Measurements from ENCODE around the gene CADPS2. TPM values are rescaled to one million over a fixed set of nuclear protein-coding genes. Genes with fewer than 3 reads are reported as not detected.

Gene CADPS2
- total and polyA plus RNA-seq, 10 of the 15 experiments (the other 5 are each of a cell fraction or from before 2014, with no cell fraction given), result 0.05 to 7.5 (median 0.25) TPM

- TF ChIP-seq, protein P1, sequence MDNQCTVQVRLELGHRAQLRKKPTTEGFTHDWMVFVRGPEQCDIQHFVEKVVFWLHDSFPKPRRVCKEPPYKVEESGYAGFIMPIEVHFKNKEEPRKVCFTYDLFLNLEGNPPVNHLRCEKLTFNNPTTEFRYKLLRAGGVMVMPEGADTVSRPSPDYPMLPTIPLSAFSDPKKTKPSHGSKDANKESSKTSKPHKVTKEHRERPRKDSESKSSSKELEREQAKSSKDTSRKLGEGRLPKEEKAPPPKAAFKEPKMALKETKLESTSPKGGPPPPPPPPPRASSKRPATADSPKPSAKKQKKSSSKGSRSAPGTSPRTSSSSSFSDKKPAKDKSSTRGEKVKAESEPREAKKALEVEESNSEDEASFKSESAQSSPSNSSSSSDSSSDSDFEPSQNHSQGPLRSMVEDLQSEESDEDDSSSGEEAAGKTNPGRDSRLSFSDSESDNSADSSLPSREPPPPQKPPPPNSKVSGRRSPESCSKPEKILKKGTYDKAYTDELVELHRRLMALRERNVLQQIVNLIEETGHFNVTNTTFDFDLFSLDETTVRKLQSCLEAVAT (IDR thresholded peaks at IDR 0.05), result no peak
- no peak for TF ChIP-seq EP300 (IDR thresholded peaks at IDR 0.05; ENCODE audit: borderline replicate concordance in 1 of 2, control insufficient read depth in 1 of 2, low read depth in 2 of 2, low read length in 2 of 2)
- TF ChIP-seq MAX (IDR thresholded peaks at IDR 0.05; ENCODE audit: low read depth, low read length), result no peak
- TF ChIP-seq CREM (IDR thresholded peaks at IDR 0.05; ENCODE audit: low read depth), result no peak
- no peak for TF ChIP-seq RB1 (IDR thresholded peaks at IDR 0.05; ENCODE audit: borderline replicate concordance)
- no peak for TF ChIP-seq LARP7 (IDR thresholded peaks at IDR 0.05)
- peak; percentile 26; the same call in 1 of the 2 replicates for TF ChIP-seq SMC3 (IDR thresholded peaks at IDR 0.05; ENCODE audit: borderline replicate concordance, low read length)
- TF ChIP-seq, protein P2, sequence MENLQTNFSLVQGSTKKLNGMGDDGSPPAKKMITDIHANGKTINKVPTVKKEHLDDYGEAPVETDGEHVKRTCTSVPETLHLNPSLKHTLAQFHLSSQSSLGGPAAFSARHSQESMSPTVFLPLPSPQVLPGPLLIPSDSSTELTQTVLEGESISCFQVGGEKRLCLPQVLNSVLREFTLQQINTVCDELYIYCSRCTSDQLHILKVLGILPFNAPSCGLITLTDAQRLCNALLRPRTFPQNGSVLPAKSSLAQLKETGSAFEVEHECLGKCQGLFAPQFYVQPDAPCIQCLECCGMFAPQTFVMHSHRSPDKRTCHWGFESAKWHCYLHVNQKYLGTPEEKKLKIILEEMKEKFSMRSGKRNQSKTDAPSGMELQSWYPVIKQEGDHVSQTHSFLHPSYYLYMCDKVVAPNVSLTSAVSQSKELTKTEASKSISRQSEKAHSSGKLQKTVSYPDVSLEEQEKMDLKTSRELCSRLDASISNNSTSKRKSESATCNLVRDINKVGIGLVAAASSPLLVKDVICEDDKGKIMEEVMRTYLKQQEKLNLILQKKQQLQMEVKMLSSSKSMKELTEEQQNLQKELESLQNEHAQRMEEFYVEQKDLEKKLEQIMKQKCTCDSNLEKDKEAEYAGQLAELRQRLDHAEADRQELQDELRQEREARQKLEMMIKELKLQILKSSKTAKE (IDR thresholded peaks at IDR 0.05; ENCODE audit: low read depth, poor library complexity, severe bottlenecking), result no peak
- no peak for TF ChIP-seq WRNIP1 (IDR thresholded peaks at IDR 0.05; ENCODE audit: borderline replicate concordance, low read depth, low read length)
- no peak for TF ChIP-seq FOXM1 (IDR thresholded peaks at IDR 0.05; ENCODE audit: low read depth, low read length)
- TF ChIP-seq, protein P3, sequence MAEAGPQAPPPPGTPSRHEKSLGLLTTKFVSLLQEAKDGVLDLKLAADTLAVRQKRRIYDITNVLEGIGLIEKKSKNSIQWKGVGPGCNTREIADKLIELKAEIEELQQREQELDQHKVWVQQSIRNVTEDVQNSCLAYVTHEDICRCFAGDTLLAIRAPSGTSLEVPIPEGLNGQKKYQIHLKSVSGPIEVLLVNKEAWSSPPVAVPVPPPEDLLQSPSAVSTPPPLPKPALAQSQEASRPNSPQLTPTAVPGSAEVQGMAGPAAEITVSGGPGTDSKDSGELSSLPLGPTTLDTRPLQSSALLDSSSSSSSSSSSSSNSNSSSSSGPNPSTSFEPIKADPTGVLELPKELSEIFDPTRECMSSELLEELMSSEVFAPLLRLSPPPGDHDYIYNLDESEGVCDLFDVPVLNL (IDR thresholded peaks at IDR 0.05; ENCODE audit: low read depth, low read length), result no peak
- TF ChIP-seq, protein P4, sequence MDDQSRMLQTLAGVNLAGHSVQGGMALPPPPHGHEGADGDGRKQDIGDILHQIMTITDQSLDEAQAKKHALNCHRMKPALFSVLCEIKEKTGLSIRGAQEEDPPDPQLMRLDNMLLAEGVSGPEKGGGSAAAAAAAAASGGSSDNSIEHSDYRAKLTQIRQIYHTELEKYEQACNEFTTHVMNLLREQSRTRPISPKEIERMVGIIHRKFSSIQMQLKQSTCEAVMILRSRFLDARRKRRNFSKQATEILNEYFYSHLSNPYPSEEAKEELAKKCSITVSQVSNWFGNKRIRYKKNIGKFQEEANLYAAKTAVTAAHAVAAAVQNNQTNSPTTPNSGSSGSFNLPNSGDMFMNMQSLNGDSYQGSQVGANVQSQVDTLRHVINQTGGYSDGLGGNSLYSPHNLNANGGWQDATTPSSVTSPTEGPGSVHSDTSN (IDR thresholded peaks at IDR 0.05; ENCODE audit: insufficient replicate concordance, low read depth, low read length), result peak; percentile 53
- TF ChIP-seq NFYB (IDR thresholded peaks at IDR 0.05; ENCODE audit: insufficient read depth, low read depth, low read length), result no peak
- TF ChIP-seq IKZF2 (IDR thresholded peaks at IDR 0.05), result no peak
- peak in 2 of 3 experiments; percentile 34 to 52; a peak in 3 of 6 replicates for TF ChIP-seq CTCF (IDR thresholded peaks at IDR 0.05 in 2 of 3, conservative IDR thresholded peaks at IDR 0.05 in 1 of 3; ENCODE audit: control insufficient read depth in 2 of 3, extremely low read depth in 1 of 3, insufficient read depth in 1 of 3, low read depth in 3 of 3, low read length in 3 of 3)
- no peak for TF ChIP-seq STAT3 (IDR thresholded peaks at IDR 0.05; ENCODE audit: low read depth, low read length)
- peak; percentile 63 for TF ChIP-seq PKNOX1 (IDR thresholded peaks at IDR 0.05)
- no peak for TF ChIP-seq IRF5 (IDR thresholded peaks at IDR 0.05; ENCODE audit: borderline replicate concordance)
Observed at GRCh38 chr7:122803323-122803722, 82.9 kb downstream of the CADPS2 start (continued).
